WTC11 (cell line): ENCODE data around the gene DRD2.

ENCODE experiments used
- CBFB ChIP-seq: sonication (generic); formaldehyde crosslinking; IDR thresholded peaks from 2 replicates; pipeline ENCODE4 v1.8.1; 2022; ENCODE audit warnings: mild to moderate bottlenecking, low read depth, missing genetic modification reagents
- CREM ChIP-seq: sonication (generic); formaldehyde crosslinking; IDR thresholded peaks from 2 replicates; pipeline ENCODE4 v1.8.1; 2022; ENCODE audit warnings: mild to moderate bottlenecking, missing genetic modification reagents, moderate library complexity
- CTCF ChIP-seq: fragments of 200-600 bp; IDR thresholded peaks from 2 replicates; pipeline ENCODE4 v1.8.0; 2022; ENCODE audit warnings: antibody characterized with exemption
- MAX ChIP-seq: sonication (generic); formaldehyde crosslinking; IDR thresholded peaks from 2 replicates; pipeline ENCODE4 v1.8.0; 2022; ENCODE audit warnings: mild to moderate bottlenecking, missing genetic modification reagents
- NR3C1 ChIP-seq: sonication (generic); formaldehyde crosslinking; conservative IDR thresholded peaks from 2 replicates; pipeline ENCODE4 v1.8.1; 2023; ENCODE audit warnings: low read depth, mild to moderate bottlenecking, missing genetic modification reagents
- ZMAT4 ChIP-seq: fragments of 250-450 bp; sonication (Bioruptor Pico); IDR thresholded peaks from 2 replicates; pipeline ENCODE4 v1.9.0; 2021; ENCODE audit warnings: mild to moderate bottlenecking
- ZNF263 ChIP-seq: sonication (generic); formaldehyde crosslinking; IDR thresholded peaks from 2 replicates; pipeline ENCODE4 v1.8.1; 2022; ENCODE audit warnings: low read depth, mild to moderate bottlenecking, moderate library complexity, missing genetic modification reagents
- TF ChIP-seq, protein P1 (sequence below): sonication (generic); formaldehyde crosslinking; IDR thresholded peaks from 2 replicates; pipeline ENCODE4 v1.8.1; 2022; ENCODE audit warnings: low read depth, mild to moderate bottlenecking, moderate library complexity, missing genetic modification reagents, borderline replicate concordance
- TF ChIP-seq, protein P2 (sequence below): sonication (generic); formaldehyde crosslinking; IDR thresholded peaks from 2 replicates; pipeline ENCODE4 v1.8.1; 2022; ENCODE audit warnings: low read depth, missing genetic modification reagents, borderline replicate concordance

- TF ChIP-seq MAX (CRISPR knock-in tag) (no peak), ZNF263 (CRISPR knock-in tag) (no peak), CTCF (no peak), NR3C1 (CRISPR knock-in tag) (no peak), CREM (CRISPR knock-in tag) (no peak), ZMAT4 (no peak), CBFB (CRISPR knock-in tag) (no peak)
- TF ChIP-seq, protein P1, sequence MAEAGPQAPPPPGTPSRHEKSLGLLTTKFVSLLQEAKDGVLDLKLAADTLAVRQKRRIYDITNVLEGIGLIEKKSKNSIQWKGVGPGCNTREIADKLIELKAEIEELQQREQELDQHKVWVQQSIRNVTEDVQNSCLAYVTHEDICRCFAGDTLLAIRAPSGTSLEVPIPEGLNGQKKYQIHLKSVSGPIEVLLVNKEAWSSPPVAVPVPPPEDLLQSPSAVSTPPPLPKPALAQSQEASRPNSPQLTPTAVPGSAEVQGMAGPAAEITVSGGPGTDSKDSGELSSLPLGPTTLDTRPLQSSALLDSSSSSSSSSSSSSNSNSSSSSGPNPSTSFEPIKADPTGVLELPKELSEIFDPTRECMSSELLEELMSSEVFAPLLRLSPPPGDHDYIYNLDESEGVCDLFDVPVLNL (CRISPR knock-in tag), result no peak
- TF ChIP-seq, protein P2, sequence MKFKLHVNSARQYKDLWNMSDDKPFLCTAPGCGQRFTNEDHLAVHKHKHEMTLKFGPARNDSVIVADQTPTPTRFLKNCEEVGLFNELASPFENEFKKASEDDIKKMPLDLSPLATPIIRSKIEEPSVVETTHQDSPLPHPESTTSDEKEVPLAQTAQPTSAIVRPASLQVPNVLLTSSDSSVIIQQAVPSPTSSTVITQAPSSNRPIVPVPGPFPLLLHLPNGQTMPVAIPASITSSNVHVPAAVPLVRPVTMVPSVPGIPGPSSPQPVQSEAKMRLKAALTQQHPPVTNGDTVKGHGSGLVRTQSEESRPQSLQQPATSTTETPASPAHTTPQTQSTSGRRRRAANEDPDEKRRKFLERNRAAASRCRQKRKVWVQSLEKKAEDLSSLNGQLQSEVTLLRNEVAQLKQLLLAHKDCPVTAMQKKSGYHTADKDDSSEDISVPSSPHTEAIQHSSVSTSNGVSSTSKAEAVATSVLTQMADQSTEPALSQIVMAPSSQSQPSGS, result no peak
Observed at GRCh38 chr11:113462830-113463229, 12.4 kb downstream of the DRD2 start.
